Neural progenitor cell (in vitro differentiated cells): Measurements from ENCODE around the gene TATDN3. TPM values are rescaled to one million over a fixed set of nuclear protein-coding genes. Genes with fewer than 3 reads are reported as not detected.

Source experiments
- DNase-seq: peaks from one replicate; pipeline ENCODE4 v3.0.0-alpha.2; 2016; ENCODE audit warnings: low spot score
- H2AFZ ChIP-seq: fragments of 200-600 bp; sonication (generic); replicated peaks from 2 replicates; pipeline ENCODE4 v1.6.1; 2016; ENCODE audit warnings: antibody characterized with exemption
- H3F3A ChIP-seq: fragments of 200-600 bp; sonication (generic); 2 replicates; pipeline ENCODE4 v1.6.1; 2016; ENCODE audit warnings: antibody characterized with exemption, low read depth
- H3K27ac ChIP-seq: fragments of 200-600 bp; sonication (generic); 2 replicates; pipeline ENCODE4 v1.5.1; 2016; ENCODE audit warnings: mild to moderate bottlenecking
- H3K27me3 ChIP-seq: fragments of 200-600 bp; sonication (generic); 2 replicates; pipeline ENCODE4 v1.6.1; 2016; ENCODE audit warnings: mild to moderate bottlenecking, moderate library complexity
- H3K36me3 ChIP-seq: fragments of 200-600 bp; sonication (generic); 2 replicates; pipeline ENCODE4 v1.5.1; 2016
- H3K4me1 ChIP-seq: fragments of 200-600 bp; sonication (generic); 2 replicates; pipeline ENCODE4 v1.6.1; 2016; ENCODE audit warnings: mixed run types
- H3K4me2 ChIP-seq: fragments of 200-600 bp; sonication (generic); 2 replicates; pipeline ENCODE4 v1.6.1; 2016
- H3K4me3 ChIP-seq: fragments of 200-600 bp; sonication (generic); 2 replicates; pipeline ENCODE4 v1.5.1; 2016
- H3K79me2 ChIP-seq: fragments of 200-600 bp; sonication (generic); 2 replicates; pipeline ENCODE4 v1.6.1; 2016; ENCODE audit warnings: low read depth
- H3K9ac ChIP-seq: fragments of 200-600 bp; sonication (generic); 2 replicates; pipeline ENCODE4 v1.6.1; 2016
- H3K9me3 ChIP-seq: fragments of 200-600 bp; sonication (generic); 2 replicates; pipeline ENCODE4 v1.5.1; 2016; ENCODE audit warnings: low read depth
- H4K20me1 ChIP-seq: fragments of 200-600 bp; sonication (generic); 2 replicates; pipeline ENCODE4 v1.6.1; 2016; ENCODE audit warnings: low read depth
- H3K27ac Mint-ChIP-seq: 3 replicates; pipeline ENCODE4 v1.8.0; 2021; ENCODE audit warnings: mixed read lengths
- H3K27me3 Mint-ChIP-seq: 2 replicates; pipeline ENCODE4 v1.8.0; 2022; ENCODE audit warnings: low read depth, mild to moderate bottlenecking, inconsistent platforms, moderate library complexity, mixed read lengths; ENCODE audit not compliant: insufficient read depth
- H3K36me3 Mint-ChIP-seq: 3 replicates; pipeline ENCODE4 v1.8.0; 2021; ENCODE audit warnings: mixed read lengths
- H3K4me1 Mint-ChIP-seq: 3 replicates; pipeline ENCODE4 v1.8.0; 2021; ENCODE audit warnings: mixed read lengths
- H3K4me3 Mint-ChIP-seq: 3 replicates; pipeline ENCODE4 v1.8.0; 2021; ENCODE audit warnings: mild to moderate bottlenecking, moderate library complexity, mixed read lengths
- H3K9me3 Mint-ChIP-seq: 3 replicates; pipeline ENCODE4 v1.8.0; 2020; ENCODE audit warnings: mixed read lengths
- EZH2 ChIP-seq: fragments of 200-600 bp; sonication (generic); IDR thresholded peaks from 2 replicates; pipeline ENCODE4 v1.6.1; 2017; ENCODE audit warnings: antibody characterized with exemption, mild to moderate bottlenecking, moderate library complexity
- EZH2phosphoT487 ChIP-seq: fragments of 200-600 bp; sonication (generic); IDR thresholded peaks from 2 replicates; pipeline ENCODE4 v1.6.1; 2017; ENCODE audit warnings: antibody characterized with exemption
- total RNA-seq: library from RNA; depleted of rRNA; stranded (reverse); fragments of >200 nt; gene quantifications from 2 replicates; pipeline ENCODE4 v1.2.3, GENCODE V29; 2015; ENCODE audit warnings: low replicate concordance
- TF ChIP-seq, protein P1 (sequence below): fragments of 200-600 bp; sonication (generic); IDR thresholded peaks from 2 replicates; pipeline ENCODE4 v1.5.1; 2017; ENCODE audit warnings: antibody characterized with exemption, mild to moderate bottlenecking

TATDN3 gene
- total RNA-seq, 1 donor from 2014 or later = 18.8 TPM

DNA sequence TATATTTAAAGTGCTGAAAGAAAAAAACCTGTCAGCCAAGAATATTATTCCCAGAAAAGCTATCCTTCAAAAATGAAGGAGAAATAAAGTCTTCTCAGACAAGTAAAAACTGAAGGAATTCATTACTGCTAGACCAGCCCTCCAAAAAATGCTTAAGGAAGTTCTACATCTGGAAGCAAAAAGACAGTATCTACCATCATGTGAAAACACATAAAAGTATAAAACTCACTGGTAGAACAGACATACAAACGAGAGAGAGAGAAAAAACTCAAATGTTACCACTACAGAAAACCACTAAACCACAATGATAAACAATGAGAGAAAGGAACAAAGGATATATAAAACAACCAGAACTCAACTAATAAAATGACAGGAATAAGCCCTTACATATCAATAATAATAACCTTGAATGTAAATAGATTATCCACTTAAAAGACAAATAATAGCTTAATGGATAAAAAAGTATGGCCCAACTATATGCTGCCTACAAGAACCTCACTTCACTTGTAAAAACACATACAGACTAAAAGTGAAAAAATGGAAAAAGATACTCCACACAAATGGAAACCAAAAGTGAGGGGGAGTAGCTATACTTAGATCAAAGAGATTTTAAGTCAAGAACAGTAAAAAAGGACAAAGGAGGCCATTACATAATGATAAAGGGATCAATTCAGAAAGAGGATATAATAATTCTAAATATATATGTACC, 22.1 kb upstream of the TATDN3 start:
- peaks cover 4% of the 10 kb centered on the region for H4K20me1 ChIP-seq
- Mint-ChIP-seq H3K9me3 (peaks cover 56% of the 10 kb centered on the region), H3K27me3 (no peaks in the 10 kb centered on the region), H3K36me3 (peaks cover 72% of the 10 kb centered on the region), H3K27ac (no peak overlapping the region), H3K4me1 (no peaks in the 10 kb centered on the region), H3K4me3 (no peak overlapping the region)
- H3K27me3 ChIP-seq = no peaks in the 10 kb centered on the region
- peaks cover 97% of the 10 kb centered on the region for H3K79me2 ChIP-seq
- no peak overlapping the region for H3K4me2 ChIP-seq
- H3K27ac ChIP-seq = no peak overlapping the region
- H3F3A ChIP-seq = no peaks in the 10 kb centered on the region
- H3K4me3 ChIP-seq = no peak overlapping the region
- no peak overlapping the region for H2AFZ ChIP-seq
- TF ChIP-seq EZH2 = no peak
- TF ChIP-seq EZH2phosphoT487 = no peak
- TF ChIP-seq, protein P1, sequence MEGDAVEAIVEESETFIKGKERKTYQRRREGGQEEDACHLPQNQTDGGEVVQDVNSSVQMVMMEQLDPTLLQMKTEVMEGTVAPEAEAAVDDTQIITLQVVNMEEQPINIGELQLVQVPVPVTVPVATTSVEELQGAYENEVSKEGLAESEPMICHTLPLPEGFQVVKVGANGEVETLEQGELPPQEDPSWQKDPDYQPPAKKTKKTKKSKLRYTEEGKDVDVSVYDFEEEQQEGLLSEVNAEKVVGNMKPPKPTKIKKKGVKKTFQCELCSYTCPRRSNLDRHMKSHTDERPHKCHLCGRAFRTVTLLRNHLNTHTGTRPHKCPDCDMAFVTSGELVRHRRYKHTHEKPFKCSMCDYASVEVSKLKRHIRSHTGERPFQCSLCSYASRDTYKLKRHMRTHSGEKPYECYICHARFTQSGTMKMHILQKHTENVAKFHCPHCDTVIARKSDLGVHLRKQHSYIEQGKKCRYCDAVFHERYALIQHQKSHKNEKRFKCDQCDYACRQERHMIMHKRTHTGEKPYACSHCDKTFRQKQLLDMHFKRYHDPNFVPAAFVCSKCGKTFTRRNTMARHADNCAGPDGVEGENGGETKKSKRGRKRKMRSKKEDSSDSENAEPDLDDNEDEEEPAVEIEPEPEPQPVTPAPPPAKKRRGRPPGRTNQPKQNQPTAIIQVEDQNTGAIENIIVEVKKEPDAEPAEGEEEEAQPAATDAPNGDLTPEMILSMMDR = no peak
- DNase-seq = no peak
- H3K9ac ChIP-seq = no peak overlapping the region
- no peaks in the 10 kb centered on the region for H3K4me1 ChIP-seq
- H3K36me3 ChIP-seq = peaks cover 23% of the 10 kb centered on the region
- H3K9me3 ChIP-seq = peaks cover 12% of the 10 kb centered on the region

DNA sequence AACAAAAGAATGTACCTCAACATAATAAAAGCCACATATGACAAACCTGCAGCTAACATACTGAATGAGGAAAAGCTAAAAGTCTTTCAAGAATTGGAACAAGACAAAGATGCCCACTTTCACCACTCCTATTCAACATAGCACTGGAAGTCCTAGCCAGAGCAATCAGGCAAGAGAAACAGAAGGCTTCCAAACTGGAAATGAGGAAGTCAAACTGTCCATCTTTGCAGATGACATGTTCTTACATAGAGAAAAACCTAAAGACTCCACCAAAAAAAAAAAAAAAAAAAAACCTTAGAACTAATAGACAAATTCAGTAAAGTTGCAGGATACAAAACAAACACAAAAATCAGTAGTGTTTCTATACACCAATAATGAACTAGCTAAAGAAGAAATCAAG, 20.4 kb upstream of the TATDN3 start:
- H3K4me2 ChIP-seq = no peak overlapping the region
- H3K36me3 ChIP-seq = peaks cover 23% of the 10 kb centered on the region
- peaks cover 84% of the 10 kb centered on the region for H3K79me2 ChIP-seq
- no peaks in the 10 kb centered on the region for H3F3A ChIP-seq
- peaks cover 48% of the 10 kb centered on the region for H3K9me3 Mint-ChIP-seq
- H3K27ac ChIP-seq = no peak overlapping the region
- no peak overlapping the region for H3K4me3 Mint-ChIP-seq
- H3K36me3 Mint-ChIP-seq = peaks cover 67% of the 10 kb centered on the region
- no peak overlapping the region for H3K4me3 ChIP-seq
- no peaks in the 10 kb centered on the region for H3K4me1 ChIP-seq
- DNase-seq = no peak
- H3K27ac Mint-ChIP-seq = no peak overlapping the region
- H3K27me3 ChIP-seq = no peaks in the 10 kb centered on the region
- no peak overlapping the region for H2AFZ ChIP-seq
- H3K4me1 Mint-ChIP-seq = no peaks in the 10 kb centered on the region
- no peaks in the 10 kb centered on the region for H3K27me3 Mint-ChIP-seq
- H4K20me1 ChIP-seq = peaks cover 4% of the 10 kb centered on the region
- no peak overlapping the region for H3K9ac ChIP-seq
- TF ChIP-seq EZH2phosphoT487 = no peak
- no peak for TF ChIP-seq EZH2
- TF ChIP-seq, protein P1 = no peak
- H3K9me3 ChIP-seq = peaks cover 12% of the 10 kb centered on the region

DNA sequence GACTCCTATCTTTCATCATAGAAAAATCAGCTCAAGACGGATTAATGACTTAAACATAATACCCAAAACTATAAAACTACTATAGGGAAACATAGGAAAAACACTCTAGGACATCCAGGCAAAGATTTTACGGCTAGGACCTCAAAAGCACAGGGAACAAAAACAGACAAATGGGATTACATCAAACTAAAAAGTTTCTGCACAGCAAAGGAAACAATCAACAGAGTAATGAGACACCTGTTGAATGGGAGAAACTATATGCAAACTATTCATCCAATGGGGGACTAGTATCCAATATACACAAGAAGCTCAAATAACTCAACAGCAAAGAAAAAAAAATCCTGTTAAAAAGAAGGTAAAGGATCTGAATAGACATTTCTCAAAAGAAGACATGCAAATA, 18.7 kb upstream of the TATDN3 start:
- no peak overlapping the region for H2AFZ ChIP-seq
- H4K20me1 ChIP-seq = peaks cover 4% of the 10 kb centered on the region
- peaks cover 67% of the 10 kb centered on the region for H3K36me3 Mint-ChIP-seq
- H3K9me3 ChIP-seq = peaks cover 12% of the 10 kb centered on the region
- no peaks in the 10 kb centered on the region for H3K27me3 Mint-ChIP-seq
- no peaks in the 10 kb centered on the region for H3K27me3 ChIP-seq
- peaks cover 23% of the 10 kb centered on the region for H3K36me3 ChIP-seq
- H3F3A ChIP-seq = no peaks in the 10 kb centered on the region
- no peak for DNase-seq
- no peaks in the 10 kb centered on the region for H3K4me1 ChIP-seq
- no peak overlapping the region for H3K27ac ChIP-seq
- H3K4me3 ChIP-seq = no peak overlapping the region
- no peak overlapping the region for H3K4me2 ChIP-seq
- H3K9ac ChIP-seq = no peak overlapping the region
- TF ChIP-seq EZH2 = no peak
- no peak for TF ChIP-seq EZH2phosphoT487
- TF ChIP-seq, protein P1 = no peak
- H3K27ac Mint-ChIP-seq = no peak overlapping the region
- peaks cover 68% of the 10 kb centered on the region for H3K79me2 ChIP-seq
- H3K9me3 Mint-ChIP-seq = peaks cover 36% of the 10 kb centered on the region
- H3K4me3 Mint-ChIP-seq = no peak overlapping the region
- no peaks in the 10 kb centered on the region for H3K4me1 Mint-ChIP-seq
